H1 (cell line): ENCODE data around the gene PTPRG. TPM values are rescaled to one million over a fixed set of nuclear protein-coding genes. Genes with fewer than 3 reads are reported as not detected.

Experiments
- CTCF ChIA-PET: fragments of 300-600 bp; sonication (Branson Sonifier 250); formaldehyde crosslinking; loops from one replicate; lab custom pipeline; 2021; ENCODE audit not compliant: partially characterized antibody; lab: Charles Lee
- POLR2A ChIA-PET: fragments of 300-600 bp; sonication (Branson Sonifier 250); formaldehyde crosslinking; loops from one replicate; lab custom pipeline; 2021; ENCODE audit warnings: inconsistent platforms; ENCODE audit not compliant: partially characterized antibody; lab: Charles Lee
- DNase-seq, 2 experiments: peaks; one replicate each; pipeline versions ENCODE4 v3.0.0 to v3.0.0-alpha.2; 2010 to 2022; ENCODE audit warnings: low spot score in 2 of 2, low read depth in 1 of 2, mixed read lengths in 1 of 2
- FAIRE-seq: peaks from 2 replicates; lab custom pipeline; 2011; peaks lifted over from hg19 to GRCh38; lab: Jason Lieb, UNC
- H2AFZ ChIP-seq: 2 replicates; pipeline ENCODE4 v1.8.1; 2012; ENCODE audit warnings: low read length, inconsistent platforms
- H2AK5ac ChIP-seq: 2 replicates; pipeline ENCODE4 v1.6.1; 2013; ENCODE audit warnings: low read depth, low read length
- H2BK120ac ChIP-seq: replicated peaks from 2 replicates; pipeline ENCODE3; 2013; ENCODE audit warnings: low read depth, low read length, inconsistent platforms
- H2BK12ac ChIP-seq: 2 replicates; pipeline ENCODE4 v1.6.1; 2013; ENCODE audit warnings: low read depth, low read length
- H2BK15ac ChIP-seq: 2 replicates; pipeline ENCODE4 v1.6.1; 2013; ENCODE audit warnings: low read length
- H2BK20ac ChIP-seq: 2 replicates; pipeline ENCODE4 v1.6.1; 2013; ENCODE audit warnings: low read length
- H2BK5ac ChIP-seq: 2 replicates; pipeline ENCODE4 v1.6.1; 2013; ENCODE audit warnings: low read depth, low read length
- H3K14ac ChIP-seq: 2 replicates; pipeline ENCODE4 v1.6.1; 2013; ENCODE audit warnings: inconsistent platforms; ENCODE audit not compliant: insufficient read length
- H3K18ac ChIP-seq: 2 replicates; pipeline ENCODE4 v1.6.1; 2013; ENCODE audit warnings: low read length; ENCODE audit errors: extremely low read depth
- H3K23ac ChIP-seq: 2 replicates; pipeline ENCODE4 v1.6.1; 2013; ENCODE audit warnings: inconsistent platforms; ENCODE audit not compliant: insufficient read length
- H3K23me2 ChIP-seq: 2 replicates; pipeline ENCODE4 v1.6.1; 2013; ENCODE audit warnings: low read depth, low read length
- H3K27ac ChIP-seq: 2 replicates; pipeline ENCODE4 v1.6.1; 2011; ENCODE audit warnings: low read depth, low read length, inconsistent platforms
- H3K27me3 ChIP-seq, 4 experiments: replicated peaks in 1 of 4; 1 replicate in 1 of 4; 2 replicates in 3 of 4; pipeline versions ENCODE4 v1.6.1 to v1.8.1; 2011 to 2013; ENCODE audit warnings: low read length in 3 of 4, mild to moderate bottlenecking in 3 of 4, inconsistent platforms in 2 of 4, mixed read lengths in 2 of 4, moderate library complexity in 1 of 4; ENCODE audit not compliant: control insufficient read depth in 3 of 4, insufficient read depth in 3 of 4; ENCODE audit errors: extremely low read depth in 1 of 4
- H3K36me3 ChIP-seq, 4 experiments: 2 replicates each; pipeline versions ENCODE4 v1.6.1 to v1.8.1; 2011 to 2013; ENCODE audit warnings: mild to moderate bottlenecking in 4 of 4, low read length in 3 of 4, moderate library complexity in 2 of 4, control low read depth in 1 of 4, inconsistent platforms in 1 of 4; ENCODE audit not compliant: insufficient read depth in 4 of 4, control insufficient read depth in 2 of 4
- H3K4ac ChIP-seq: replicated peaks from 2 replicates; pipeline ENCODE3; 2013; ENCODE audit warnings: low read length, low read depth, mixed read lengths, inconsistent platforms; ENCODE audit not compliant: insufficient read length
- H3K4me1 ChIP-seq, 4 experiments: replicated peaks in 1 of 4; 1 replicate in 1 of 4; 2 replicates in 3 of 4; pipeline versions ENCODE4 v1.6.1 to v1.8.1; 2011 to 2013; ENCODE audit warnings: low read length in 3 of 4, inconsistent platforms in 2 of 4, mixed read lengths in 1 of 4; ENCODE audit not compliant: insufficient read depth in 4 of 4, control insufficient read depth in 3 of 4
- H3K4me2 ChIP-seq, 2 experiments: 2 replicates each; pipeline versions ENCODE4 v1.6.1 to v1.8.1; 2011 to 2013; ENCODE audit warnings: low read depth in 2 of 2, low read length in 2 of 2, control low read depth in 1 of 2, inconsistent platforms in 1 of 2, mild to moderate bottlenecking in 1 of 2; ENCODE audit not compliant: insufficient read depth in 1 of 2
- H3K4me3 ChIP-seq, 4 experiments: fragments of 200-600, 300-600 bp in 1 of 4; sonication (generic), shearing (Covaris generic), sonication (Bioruptor Twin) in 1 of 4; 2 replicates each; pipeline versions ENCODE4 v1.5.1 to v1.8.1; 2011 to 2016; ENCODE audit warnings: low read length in 4 of 4, low read depth in 3 of 4, control low read depth in 2 of 4, inconsistent platforms in 2 of 4, mild to moderate bottlenecking in 2 of 4, mixed read lengths in 1 of 4, moderate library complexity in 1 of 4; ENCODE audit not compliant: insufficient read depth in 2 of 4; ENCODE audit errors: extremely low read depth in 1 of 4
- H3K56ac ChIP-seq: replicated peaks from 2 replicates; pipeline ENCODE3; 2013; ENCODE audit warnings: low read depth, mild to moderate bottlenecking, mixed read lengths, low read length, inconsistent platforms; ENCODE audit not compliant: insufficient read length
- H3K79me1 ChIP-seq: 2 replicates; pipeline ENCODE4 v1.6.1; 2013; ENCODE audit warnings: low read depth, low read length, control low read depth
- H3K79me2 ChIP-seq, 2 experiments: 2 replicates each; pipeline versions ENCODE4 v1.6.1 to v1.8.1; 2012 to 2013; ENCODE audit warnings: low read length in 2 of 2, mild to moderate bottlenecking in 2 of 2, inconsistent platforms in 1 of 2; ENCODE audit not compliant: insufficient read depth in 2 of 2, control insufficient read depth in 1 of 2
- H3K9ac ChIP-seq, 4 experiments: replicated peaks in 1 of 4; 1 replicate in 1 of 4; 2 replicates in 3 of 4; pipeline versions ENCODE4 v1.6.1 to v1.8.1; 2011 to 2013; ENCODE audit warnings: low read depth in 3 of 4, low read length in 3 of 4, control low read depth in 2 of 4, mild to moderate bottlenecking in 2 of 4, moderate library complexity in 2 of 4, inconsistent platforms in 1 of 4; ENCODE audit errors: extremely low read depth in 1 of 4
- H3K9me3 ChIP-seq, 2 experiments: 2 replicates each; pipeline versions ENCODE4 v1.6.1 to v1.8.1; 2012 to 2013; ENCODE audit warnings: mild to moderate bottlenecking in 2 of 2, moderate library complexity in 2 of 2, control low read depth in 1 of 2, inconsistent platforms in 1 of 2, low read depth in 1 of 2, low read length in 1 of 2, mixed read lengths in 1 of 2; ENCODE audit not compliant: insufficient read depth in 2 of 2
- H4K20me1 ChIP-seq, 2 experiments: replicated peaks in 1 of 2; 2 replicates each; pipeline versions ENCODE3 to v1.8.1; 2011 to 2013; ENCODE audit warnings: inconsistent platforms in 2 of 2, low read length in 2 of 2, mild to moderate bottlenecking in 1 of 2; ENCODE audit not compliant: insufficient read depth in 2 of 2, control insufficient read depth in 1 of 2
- H4K5ac ChIP-seq: 2 replicates; pipeline ENCODE4 v1.6.1; 2013; ENCODE audit warnings: low read length, low read depth, mixed read lengths, inconsistent platforms; ENCODE audit not compliant: insufficient read length
- H4K8ac ChIP-seq: 2 replicates; pipeline ENCODE4 v1.8.0; 2013; ENCODE audit warnings: mild to moderate bottlenecking, moderate library complexity, low read length, inconsistent platforms; ENCODE audit not compliant: insufficient read depth; ENCODE audit errors: extremely low read depth
- H4K91ac ChIP-seq: replicated peaks from 2 replicates; pipeline ENCODE3; 2013; ENCODE audit warnings: low read length, mixed read lengths, inconsistent platforms; ENCODE audit not compliant: insufficient read length
- CREB1 ChIP-seq: IDR thresholded peaks from 2 replicates; pipeline ENCODE4 v1.6.1; 2012; ENCODE audit warnings: inconsistent platforms
- SRF ChIP-seq: IDR thresholded peaks from 2 replicates; pipeline ENCODE4 v1.6.1; 2011; ENCODE audit warnings: mild to moderate bottlenecking, low read depth, low read length, moderate library complexity
- SUZ12 ChIP-seq: fragments of 200-600 bp; sonication (generic); IDR thresholded peaks from 2 replicates; pipeline ENCODE4 v1.6.1; 2012; ENCODE audit warnings: mild to moderate bottlenecking, inconsistent platforms, low read length, moderate library complexity, mixed read lengths
- TAF7 ChIP-seq: optimal IDR thresholded peaks from 2 replicates; pipeline ENCODE3; 2011; ENCODE audit warnings: low read depth, mild to moderate bottlenecking, inconsistent platforms, low read length, moderate library complexity, borderline replicate concordance
- WGBS, 2 experiments: shearing (Covaris generic) in 1 of 2; methylation state at CpG; one replicate each; pipeline versions ENCODE4 v1.1.6 to v1.1.7; 2013 to 2015; ENCODE audit warnings: low lambda C conversion rate in 2 of 2, mixed read lengths in 2 of 2, inconsistent platforms in 1 of 2, low coverage in 1 of 2, missing lambda C conversion rate in 1 of 2; ENCODE audit not compliant: insufficient replicate concordance in 2 of 2, insufficient coverage in 1 of 2, insufficient read length in 1 of 2; ENCODE audit errors: extremely low coverage in 1 of 2, missing lambda C conversion rate in 1 of 2; 5-methylcytosine and 5-hydroxymethylcytosine counted together
- polyA plus RNA-seq, 7 experiments: library from polyadenylated mRNA; depleted of rRNA in 3 of 7; stranded (reverse) in 5 of 7; unstranded in 2 of 7; fragments of >200 nt in 5 of 7; fragments of 200-250 nt in 2 of 7; gene quantifications; 1 replicate in 5 of 7; 2 replicates in 1 of 7; 4 replicates in 1 of 7; pipeline versions ENCODE4 v1.2.1 to v1.2.3, GENCODE V29; 2011 to 2013; ENCODE audit warnings: missing spikeins in 2 of 7, mixed read lengths in 2 of 7
- total RNA-seq: library from RNA; stranded (reverse); fragmentation: NEBNext Ultra II Directional; extraction: Animal tissue kit (Norgen Biotek cat#: 25700); gene quantifications from 2 replicates; pipeline ENCODE4 v1.2.1, GENCODE V29; 2021

PTPRG gene
- total and polyA plus RNA-seq, 2 of the 8 experiments (the other 6 are each of a cell fraction or from before 2014, with no cell fraction given) = 23.3 to 96.2 TPM

GRCh38 chr3:61683549-61684236 is 122.3 kb downstream of the PTPRG start:
- H4K8ac ChIP-seq = no peak overlapping the region
- no peak for DNase-seq
- no peak overlapping the region for H3K14ac ChIP-seq
- H3K9ac ChIP-seq = no peak overlapping the region
- no peak overlapping the region for H2BK5ac ChIP-seq
- H3K79me1 ChIP-seq = peaks cover 15% of the 10 kb centered on the region
- no peak overlapping the region for H4K5ac ChIP-seq
- no peak overlapping the region for H3K27ac ChIP-seq
- no peaks in the 10 kb centered on the region for H3K36me3 ChIP-seq
- H3K4me3 ChIP-seq = no peak overlapping the region
- peaks cover 0 to 4% (median 0%) of the 10 kb centered on the region in 4 experiments; a peak in 1 of 7 replicates for H3K27me3 ChIP-seq
- no peaks in the 10 kb centered on the region for H3K9me3 ChIP-seq
- H3K4me1 ChIP-seq = peaks cover 20 to 66% (median 46%) of the 10 kb centered on the region in 4 experiments
- H3K23ac ChIP-seq = no peak overlapping the region
- H3K56ac ChIP-seq = no peak overlapping the region
- POLR2A ChIA-PET = interaction anchor here (0.7 to 3.8 kb wide), 12 partner anchors 9 to 123 kb away, joined by 3 to 13 read pairs (median 4); partner anchors contain the start of gene PTPRG
- FAIRE-seq = peak; percentile 74
- 0 out of 2 replicates have a peak overlapping the region, but pooled peaks have one; percentile 2 for H2AK5ac ChIP-seq
- H3K4me2 ChIP-seq = no peak overlapping the region
- H2BK15ac ChIP-seq = no peak overlapping the region
- no peak overlapping the region for H2AFZ ChIP-seq
- H3K4ac ChIP-seq = no peak overlapping the region
- H2BK20ac ChIP-seq = no peak overlapping the region
- WGBS, 2 experiments = 90% methylated on average over 11 of the region's 11 CpGs; no CpG with 5 or more reads in 1 of the 2 experiments
- H2BK12ac ChIP-seq = no peak overlapping the region
- no peak overlapping the region for H3K18ac ChIP-seq
- CTCF ChIA-PET = interaction anchor here (0.5 to 2.4 kb wide), 13 partner anchors 16 to 503 kb away, joined by 3 to 15 read pairs (median 4); no protein-coding TSS in a partner anchor
- no peaks in the 10 kb centered on the region for H3K23me2 ChIP-seq
- peaks cover 8 to 14% of the 10 kb centered on the region in 2 experiments for H4K20me1 ChIP-seq
- no peak overlapping the region for H4K91ac ChIP-seq
- H2BK120ac ChIP-seq = no peak overlapping the region
- H3K79me2 ChIP-seq = peaks cover 10 to 86% of the 10 kb centered on the region in 2 experiments; a peak in 3 of 4 replicates
- TF ChIP-seq SRF (no peak), TAF7 (no peak), CREB1 (no peak), SUZ12 (no peak)
